ENCODE data around the gene PTPN14. TPM values are rescaled to one million over a fixed set of nuclear protein-coding genes. Genes with fewer than 3 reads are reported as not detected.

PTPN14 gene
- total RNA-seq, 1 experiment from 2014 or later = 88.4 TPM

- TF ChIP-seq, protein P1, sequence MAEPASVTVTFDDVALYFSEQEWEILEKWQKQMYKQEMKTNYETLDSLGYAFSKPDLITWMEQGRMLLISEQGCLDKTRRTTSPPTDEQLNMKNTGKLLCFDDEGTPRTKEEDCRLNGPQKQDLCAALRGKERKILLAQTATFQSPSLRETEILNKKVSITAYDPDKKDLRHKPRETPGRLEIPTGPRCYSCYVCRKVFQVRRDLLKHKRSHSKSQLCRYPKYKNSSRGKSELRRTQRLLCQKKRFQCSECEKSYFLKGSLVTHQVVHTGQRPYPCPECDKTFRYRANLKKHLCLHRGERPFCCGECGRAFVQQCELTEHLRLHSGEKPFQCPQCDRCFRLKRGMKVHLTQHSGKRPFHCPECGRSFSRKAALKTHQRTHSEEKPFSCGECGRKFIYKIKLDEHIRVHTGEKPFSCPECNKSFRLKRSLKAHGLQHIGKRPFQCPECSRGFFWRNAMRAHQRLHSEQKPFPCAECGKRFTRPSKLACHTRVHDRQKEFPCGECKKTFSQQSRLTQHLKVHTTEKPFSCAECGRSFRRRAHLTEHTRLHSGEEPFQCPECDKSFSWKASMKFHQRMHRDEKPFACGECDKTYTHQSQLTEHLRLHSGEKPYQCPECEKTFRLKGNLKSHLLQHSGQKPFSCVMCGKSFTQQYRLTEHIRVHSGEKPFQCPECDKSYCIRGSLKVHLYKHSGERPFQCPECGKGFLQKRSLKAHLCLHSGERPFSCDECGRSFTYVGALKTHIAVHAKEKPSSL (CRISPR knock-in tag; conservative IDR thresholded peaks at IDR 0.05) = no peak
- TF ChIP-seq TEAD1 (CRISPR knock-in tag; IDR thresholded peaks at IDR 0.05) = no peak
- TF ChIP-seq, protein P2, sequence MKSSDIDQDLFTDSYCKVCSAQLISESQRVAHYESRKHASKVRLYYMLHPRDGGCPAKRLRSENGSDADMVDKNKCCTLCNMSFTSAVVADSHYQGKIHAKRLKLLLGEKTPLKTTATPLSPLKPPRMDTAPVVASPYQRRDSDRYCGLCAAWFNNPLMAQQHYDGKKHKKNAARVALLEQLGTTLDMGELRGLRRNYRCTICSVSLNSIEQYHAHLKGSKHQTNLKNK (CRISPR knock-in tag; IDR thresholded peaks at IDR 0.05) = no peak
Measured at GRCh38 chr1:214546084-214546483, 5.3 kb downstream of the PTPN14 start (continued).

GRCh38 chr1:214545293-214545692 lies 6.1 kb downstream of the PTPN14 start:
- POLR2A ChIA-PET = no interaction called here
- Mint-ChIP-seq H3K27me3 (ENCODE audit: low read depth) (no peaks in the 10 kb centered on the region), H3K4me1 (peaks cover 71% of the 10 kb centered on the region), H3K4me3 (no peak overlapping the region), H3K27ac (no peak overlapping the region), H3K36me3 (peaks cover 2% of the 10 kb centered on the region; the same call in 1 of the 2 replicates), H3K9me3 (no peaks in the 10 kb centered on the region)
- TF ChIP-seq ELF4 (CRISPR knock-in tag; IDR thresholded peaks at IDR 0.05; ENCODE audit: low read depth) (no peak), SP1 (CRISPR knock-in tag; conservative IDR thresholded peaks at IDR 0.05) (no peak), MYBL2 (CRISPR knock-in tag; IDR thresholded peaks at IDR 0.05) (no peak), FOXP1 (CRISPR knock-in tag; IDR thresholded peaks at IDR 0.05; ENCODE audit: borderline replicate concordance) (no peak), ZNF138 (CRISPR knock-in tag; conservative IDR thresholded peaks at IDR 0.05) (no peak), FOXJ3 (CRISPR knock-in tag; IDR thresholded peaks at IDR 0.05; ENCODE audit: borderline replicate concordance) (no peak), ZNF219 (CRISPR knock-in tag; IDR thresholded peaks at IDR 0.05; ENCODE audit: borderline replicate concordance) (no peak), IRF2 (CRISPR knock-in tag; IDR thresholded peaks at IDR 0.05; ENCODE audit: borderline replicate concordance, low read depth) (no peak)
- TF ChIP-seq, protein P3, sequence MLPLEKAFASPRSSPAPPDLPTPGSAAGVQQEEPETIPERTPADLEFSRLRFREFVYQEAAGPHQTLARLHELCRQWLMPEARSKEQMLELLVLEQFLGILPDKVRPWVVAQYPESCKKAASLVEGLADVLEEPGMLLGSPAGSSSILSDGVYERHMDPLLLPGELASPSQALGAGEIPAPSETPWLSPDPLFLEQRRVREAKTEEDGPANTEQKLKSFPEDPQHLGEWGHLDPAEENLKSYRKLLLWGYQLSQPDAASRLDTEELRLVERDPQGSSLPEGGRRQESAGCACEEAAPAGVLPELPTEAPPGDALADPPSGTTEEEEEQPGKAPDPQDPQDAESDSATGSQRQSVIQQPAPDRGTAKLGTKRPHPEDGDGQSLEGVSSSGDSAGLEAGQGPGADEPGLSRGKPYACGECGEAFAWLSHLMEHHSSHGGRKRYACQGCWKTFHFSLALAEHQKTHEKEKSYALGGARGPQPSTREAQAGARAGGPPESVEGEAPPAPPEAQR (CRISPR knock-in tag; IDR thresholded peaks at IDR 0.05) = no peak
- CTCF ChIA-PET = no interaction called here
- ATAC-seq = no peak
- DNase-seq (ENCODE audit: low spot score) = no peak

- Mint-ChIP-seq H3K36me3 (peaks cover 2% of the 10 kb centered on the region; the same call in 1 of the 2 replicates), H3K27ac (no peak overlapping the region), H3K4me1 (peaks cover 70% of the 10 kb centered on the region), H3K9me3 (no peaks in the 10 kb centered on the region), H3K4me3 (no peak overlapping the region), H3K27me3 (ENCODE audit: low read depth) (no peaks in the 10 kb centered on the region)
- ATAC-seq (peak; percentile 38; the same call in 1 of the 2 replicates), DNase-seq (ENCODE audit: low spot score) (no peak)
- ChIA-PET POLR2A (no interaction called here), CTCF (no interaction called here)
- TF ChIP-seq ZNF416 (CRISPR knock-in tag; IDR thresholded peaks at IDR 0.05) = no peak
- TF ChIP-seq ATF2 (CRISPR knock-in tag; IDR thresholded peaks at IDR 0.05; ENCODE audit: borderline replicate concordance, low read depth) = no peak
- no peak for TF ChIP-seq HMGA2 (CRISPR knock-in tag; IDR thresholded peaks at IDR 0.05)
- TF ChIP-seq ERG (CRISPR knock-in tag; IDR thresholded peaks at IDR 0.05) = no peak
- no peak for TF ChIP-seq ZBTB21 (CRISPR knock-in tag; IDR thresholded peaks at IDR 0.05; ENCODE audit: borderline replicate concordance)
- TF ChIP-seq, protein P4, sequence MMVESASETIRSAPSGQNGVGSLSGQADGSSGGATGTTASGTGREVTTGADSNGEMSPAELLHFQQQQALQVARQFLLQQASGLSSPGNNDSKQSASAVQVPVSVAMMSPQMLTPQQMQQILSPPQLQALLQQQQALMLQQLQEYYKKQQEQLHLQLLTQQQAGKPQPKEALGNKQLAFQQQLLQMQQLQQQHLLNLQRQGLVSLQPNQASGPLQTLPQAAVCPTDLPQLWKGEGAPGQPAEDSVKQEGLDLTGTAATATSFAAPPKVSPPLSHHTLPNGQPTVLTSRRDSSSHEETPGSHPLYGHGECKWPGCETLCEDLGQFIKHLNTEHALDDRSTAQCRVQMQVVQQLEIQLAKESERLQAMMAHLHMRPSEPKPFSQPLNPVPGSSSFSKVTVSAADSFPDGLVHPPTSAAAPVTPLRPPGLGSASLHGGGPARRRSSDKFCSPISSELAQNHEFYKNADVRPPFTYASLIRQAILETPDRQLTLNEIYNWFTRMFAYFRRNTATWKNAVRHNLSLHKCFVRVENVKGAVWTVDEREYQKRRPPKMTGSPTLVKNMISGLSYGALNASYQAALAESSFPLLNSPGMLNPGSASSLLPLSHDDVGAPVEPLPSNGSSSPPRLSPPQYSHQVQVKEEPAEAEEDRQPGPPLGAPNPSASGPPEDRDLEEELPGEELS (CRISPR knock-in tag; IDR thresholded peaks at IDR 0.05) = no peak
- TF ChIP-seq, protein P5, sequence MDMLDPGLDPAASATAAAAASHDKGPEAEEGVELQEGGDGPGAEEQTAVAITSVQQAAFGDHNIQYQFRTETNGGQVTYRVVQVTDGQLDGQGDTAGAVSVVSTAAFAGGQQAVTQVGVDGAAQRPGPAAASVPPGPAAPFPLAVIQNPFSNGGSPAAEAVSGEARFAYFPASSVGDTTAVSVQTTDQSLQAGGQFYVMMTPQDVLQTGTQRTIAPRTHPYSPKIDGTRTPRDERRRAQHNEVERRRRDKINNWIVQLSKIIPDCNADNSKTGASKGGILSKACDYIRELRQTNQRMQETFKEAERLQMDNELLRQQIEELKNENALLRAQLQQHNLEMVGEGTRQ (CRISPR knock-in tag; IDR thresholded peaks at IDR 0.05) = no peak
- no peak for TF ChIP-seq CTCF (IDR thresholded peaks at IDR 0.05)
Measured at GRCh38 chr1:214544791-214545190, 6.6 kb downstream of the PTPN14 start.
